Sigmoid colon (tissue), 4 donors: ENCODE measurements around the gene DPEP2NB.

Experiments used
- EP300 ChIP-seq, 4 donors: sonication (generic); formaldehyde crosslinking; IDR thresholded peaks; one replicate each; pipeline ENCODE4 v1.6.1; 2017; ENCODE audit warnings: antibody characterized with exemption in 4 of 4
- POLR2AphosphoS5 ChIP-seq, 4 donors: sonication (generic); formaldehyde crosslinking; IDR thresholded peaks; one replicate each; pipeline ENCODE4 v1.6.1; 2017; ENCODE audit warnings: antibody characterized with exemption in 4 of 4

- TF ChIP-seq EP300 (IDR thresholded peaks at IDR 0.05) = no peak
- TF ChIP-seq POLR2AphosphoS5 (IDR thresholded peaks at IDR 0.05) = no peak
Observed at GRCh38 chr16:67964477-67965131, 51.1 kb downstream of the DPEP2NB start.
